ENCODE results near the gene CCDC178.
"Not testable (repeated sequence)": the region's sequence is repeated elsewhere in the genome, so short reads cannot be mapped to it uniquely, and the experiment has no call there.

The CCDC178 gene

GRCh38 chr18:33212363-33212762 is 228.2 kb downstream of the CCDC178 start:
- H3K9ac ChIP-seq (ENCODE audit: low read depth, low read length) = no peak overlapping the region
- no peak overlapping the region for H3K27ac ChIP-seq (ENCODE audit: low read depth, low read length)
- H3K4me1 ChIP-seq (ENCODE audit: insufficient read depth, low read length) = no peaks in the 10 kb centered on the region
- H3K36me3 ChIP-seq (ENCODE audit: insufficient read depth, low read length) = no peaks in the 10 kb centered on the region
- WGBS = 100% methylated on average over 1 of the region's 2 CpGs
- H3K4me3 ChIP-seq (ENCODE audit: low read length) = no peak overlapping the region
- no peaks in the 10 kb centered on the region for H3K9me3 ChIP-seq (ENCODE audit: insufficient read depth, low read depth, low read length)
- no peaks in the 10 kb centered on the region for H3K27me3 ChIP-seq (ENCODE audit: insufficient read depth, low read length)

DNA sequence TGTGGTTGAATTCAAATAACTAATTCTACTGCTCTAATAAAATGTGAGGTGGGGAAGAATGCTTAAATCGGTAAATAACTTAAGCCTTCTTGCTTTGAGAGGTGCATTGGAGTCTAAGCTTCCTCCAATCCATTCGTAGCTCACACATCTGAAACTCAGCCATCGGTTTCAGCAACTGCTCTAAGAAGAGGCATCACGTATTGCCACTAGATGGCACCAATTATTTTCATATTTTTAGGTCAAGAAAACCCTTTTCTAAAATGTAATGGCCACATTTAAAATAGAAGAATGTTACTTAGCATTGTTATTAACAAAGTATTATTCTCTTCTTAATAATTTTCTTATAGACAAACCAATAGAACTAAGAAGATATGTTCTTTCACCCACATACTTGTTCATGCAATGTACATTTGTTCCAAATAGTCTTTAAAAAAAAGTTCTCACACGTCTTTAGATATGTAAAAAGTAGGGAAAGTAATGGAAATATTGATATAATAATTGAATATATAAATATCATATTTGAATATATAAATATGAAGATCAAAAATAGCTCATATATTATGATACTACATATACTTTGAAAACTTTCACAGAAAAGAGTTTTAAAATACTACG is 229.8 kb downstream of the CCDC178 start:
- WGBS = 14% methylated on average over 4 of the region's 6 CpGs
- no peak overlapping the region for H3K27ac ChIP-seq (ENCODE audit: low read depth, low read length)
- no peak overlapping the region for H3K4me3 ChIP-seq (ENCODE audit: low read length)
- peaks cover 3% of the 10 kb centered on the region; the same call in 1 of the 2 replicates for H3K4me1 ChIP-seq (ENCODE audit: insufficient read depth, low read length)
- no peaks in the 10 kb centered on the region for H3K9me3 ChIP-seq (ENCODE audit: insufficient read depth, low read depth, low read length)
- no peak overlapping the region for H3K9ac ChIP-seq (ENCODE audit: low read depth, low read length)
- H3K36me3 ChIP-seq (ENCODE audit: insufficient read depth, low read length) = no peaks in the 10 kb centered on the region
- no peaks in the 10 kb centered on the region for H3K27me3 ChIP-seq (ENCODE audit: insufficient read depth, low read length)

GRCh38 chr18:33205777-33206176 is 234.7 kb downstream of the CCDC178 start:
- 87% methylated on average over 1 of the region's 1 CpG for WGBS
- Histone ChIP-seq H3K9ac (ENCODE audit: low read depth, low read length) (no peak overlapping the region), H3K9me3 (ENCODE audit: insufficient read depth, low read depth, low read length) (no peaks in the 10 kb centered on the region), H3K27me3 (ENCODE audit: insufficient read depth, low read length) (no peaks in the 10 kb centered on the region), H3K36me3 (ENCODE audit: insufficient read depth, low read length) (no peaks in the 10 kb centered on the region), H3K27ac (ENCODE audit: low read depth, low read length) (no peak overlapping the region), H3K4me1 (ENCODE audit: insufficient read depth, low read length) (peaks cover 11% of the 10 kb centered on the region), H3K4me3 (ENCODE audit: low read length) (no peak overlapping the region)

DNA sequence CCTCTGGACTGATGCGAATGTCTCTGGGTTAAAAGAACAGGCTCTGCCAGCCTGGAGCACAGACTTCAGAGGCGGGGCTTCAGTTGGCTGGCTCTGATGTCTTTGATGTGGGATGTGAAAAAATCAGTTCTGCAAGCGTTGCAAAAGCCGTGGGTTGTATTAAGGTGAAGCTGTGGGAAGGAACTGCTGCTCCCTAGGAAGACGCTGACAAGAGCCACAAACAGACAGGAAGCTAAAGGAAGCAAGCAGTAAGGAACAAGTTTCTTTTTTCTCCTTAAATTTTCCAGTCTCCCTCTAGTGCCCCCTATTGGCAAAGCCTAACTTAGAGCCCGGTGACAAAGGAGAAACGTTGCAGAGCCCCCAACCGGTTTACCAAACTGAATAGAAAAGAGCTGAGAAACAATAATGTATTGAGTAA is 239.0 kb downstream of the CCDC178 start:
- Histone ChIP-seq H3K27ac (ENCODE audit: low read depth, low read length) (no peak overlapping the region), H3K9ac (ENCODE audit: low read depth, low read length) (no peak overlapping the region), H3K4me3 (ENCODE audit: low read length) (peak overlapping the region; percentile 41), H3K36me3 (ENCODE audit: insufficient read depth, low read length) (no peaks in the 10 kb centered on the region), H3K4me1 (ENCODE audit: insufficient read depth, low read length) (peaks cover 11% of the 10 kb centered on the region), H3K9me3 (ENCODE audit: insufficient read depth, low read depth, low read length) (no peaks in the 10 kb centered on the region), H3K27me3 (ENCODE audit: insufficient read depth, low read length) (no peaks in the 10 kb centered on the region)
- WGBS = 26% methylated on average over 7 of the region's 8 CpGs

GRCh38 chr18:33195795-33196194 is 244.7 kb downstream of the CCDC178 start:
- WGBS = 100% methylated on average over 1 of the region's 2 CpGs

GRCh38 chr18:33194793-33195192 is 245.7 kb downstream of the CCDC178 start:
- H3K9ac ChIP-seq (ENCODE audit: low read depth, low read length) = no peak overlapping the region
- H3K9me3 ChIP-seq (ENCODE audit: insufficient read depth, low read depth, low read length) = no peaks in the 10 kb centered on the region
- H3K4me3 ChIP-seq (ENCODE audit: low read length) = no peak overlapping the region
- no peaks in the 10 kb centered on the region; the same call in 1 of the 2 replicates for H3K4me1 ChIP-seq (ENCODE audit: insufficient read depth, low read length)
- H3K36me3 ChIP-seq (ENCODE audit: insufficient read depth, low read length) = no peaks in the 10 kb centered on the region
- H3K27ac ChIP-seq (ENCODE audit: low read depth, low read length) = no peak overlapping the region
- no peaks in the 10 kb centered on the region for H3K27me3 ChIP-seq (ENCODE audit: insufficient read depth, low read length)

More at GRCh38 chr18:33195795-33196194, 244.7 kb downstream of the CCDC178 start:
- Histone ChIP-seq H3K27me3 (ENCODE audit: insufficient read depth, low read length) (no peaks in the 10 kb centered on the region), H3K4me1 (ENCODE audit: insufficient read depth, low read length) (no peaks in the 10 kb centered on the region; the same call in 1 of the 2 replicates), H3K4me3 (ENCODE audit: low read length) (no peak overlapping the region), H3K36me3 (ENCODE audit: insufficient read depth, low read length) (no peaks in the 10 kb centered on the region), H3K9me3 (ENCODE audit: insufficient read depth, low read depth, low read length) (no peaks in the 10 kb centered on the region), H3K27ac (ENCODE audit: low read depth, low read length) (no peak overlapping the region), H3K9ac (ENCODE audit: low read depth, low read length) (no peak overlapping the region)

- no peaks in the 10 kb centered on the region for H3K9me3 ChIP-seq (ENCODE audit: insufficient read depth, low read depth, low read length)
- no peak overlapping the region for H3K4me3 ChIP-seq (ENCODE audit: low read length)
- 76% methylated on average over 3 of the region's 3 CpGs for WGBS
- H3K4me1 ChIP-seq (ENCODE audit: insufficient read depth, low read length) = no peaks in the 10 kb centered on the region
- H3K27me3 ChIP-seq (ENCODE audit: insufficient read depth, low read length) = no peaks in the 10 kb centered on the region
- H3K27ac ChIP-seq (ENCODE audit: low read depth, low read length) = no peak overlapping the region
- no peak overlapping the region for H3K9ac ChIP-seq (ENCODE audit: low read depth, low read length)
- H3K36me3 ChIP-seq (ENCODE audit: insufficient read depth, low read length) = no peaks in the 10 kb centered on the region
Measured at GRCh38 chr18:33184958-33185357, 255.6 kb downstream of the CCDC178 start.

- Histone ChIP-seq H3K9ac (ENCODE audit: low read depth, low read length) (no peak overlapping the region), H3K4me1 (ENCODE audit: insufficient read depth, low read length) (no peaks in the 10 kb centered on the region), H3K4me3 (ENCODE audit: low read length) (no peak overlapping the region), H3K9me3 (ENCODE audit: insufficient read depth, low read depth, low read length) (no peaks in the 10 kb centered on the region), H3K27me3 (ENCODE audit: insufficient read depth, low read length) (no peaks in the 10 kb centered on the region), H3K36me3 (ENCODE audit: insufficient read depth, low read length) (no peaks in the 10 kb centered on the region), H3K27ac (ENCODE audit: low read depth, low read length) (no peak overlapping the region)
- 93% methylated on average over 3 of the region's 3 CpGs for WGBS
Measured at GRCh38 chr18:33184175-33184574, 256.3 kb downstream of the CCDC178 start.

- H3K9me3 ChIP-seq (ENCODE audit: insufficient read depth, low read depth, low read length) = no peaks in the 10 kb centered on the region
- H3K9ac ChIP-seq (ENCODE audit: low read depth, low read length) = no peak overlapping the region
- no peaks in the 10 kb centered on the region for H3K4me1 ChIP-seq (ENCODE audit: insufficient read depth, low read length)
- 97% methylated on average over 4 of the region's 4 CpGs for WGBS
- no peaks in the 10 kb centered on the region for H3K36me3 ChIP-seq (ENCODE audit: insufficient read depth, low read length)
- no peak overlapping the region for H3K27ac ChIP-seq (ENCODE audit: low read depth, low read length)
- no peak overlapping the region for H3K4me3 ChIP-seq (ENCODE audit: low read length)
- H3K27me3 ChIP-seq (ENCODE audit: insufficient read depth, low read length) = no peaks in the 10 kb centered on the region
Measured at GRCh38 chr18:33183136-33183535, 257.4 kb downstream of the CCDC178 start.

DNA sequence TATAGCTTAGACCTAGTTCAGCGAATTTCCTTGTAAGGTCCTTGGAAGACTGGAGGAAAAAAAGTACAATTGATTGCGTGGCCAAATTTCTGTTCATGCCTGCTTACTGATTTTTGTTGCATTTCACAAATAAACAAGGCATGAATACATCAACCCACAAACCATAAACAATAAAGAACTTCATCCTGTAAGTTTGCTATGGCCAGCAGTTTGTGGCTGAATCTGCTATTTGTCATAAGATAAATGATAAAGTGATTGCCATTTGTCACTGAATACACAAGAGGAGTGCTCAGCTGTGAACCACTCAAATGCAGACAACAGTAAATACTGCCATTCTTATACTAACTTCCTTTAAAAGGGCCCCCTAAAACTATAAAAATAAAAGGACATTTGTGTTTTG is 259.5 kb downstream of the CCDC178 start:
- Histone ChIP-seq H3K27ac (ENCODE audit: low read depth, low read length) (no peak overlapping the region), H3K4me3 (ENCODE audit: low read length) (no peak overlapping the region), H3K9ac (ENCODE audit: low read depth, low read length) (no peak overlapping the region), H3K4me1 (ENCODE audit: insufficient read depth, low read length) (no peaks in the 10 kb centered on the region), H3K9me3 (ENCODE audit: insufficient read depth, low read depth, low read length) (no peaks in the 10 kb centered on the region), H3K36me3 (ENCODE audit: insufficient read depth, low read length) (no peaks in the 10 kb centered on the region), H3K27me3 (ENCODE audit: insufficient read depth, low read length) (no peaks in the 10 kb centered on the region)
- 86% methylated on average over 2 of the region's 2 CpGs for WGBS

- H3K4me3 ChIP-seq (ENCODE audit: low read length) = no peak overlapping the region
- no peaks in the 10 kb centered on the region for H3K9me3 ChIP-seq (ENCODE audit: insufficient read depth, low read depth, low read length)
- H3K4me1 ChIP-seq (ENCODE audit: insufficient read depth, low read length) = no peaks in the 10 kb centered on the region
- no peaks in the 10 kb centered on the region for H3K27me3 ChIP-seq (ENCODE audit: insufficient read depth, low read length)
- H3K9ac ChIP-seq (ENCODE audit: low read depth, low read length) = no peak overlapping the region
- H3K27ac ChIP-seq (ENCODE audit: low read depth, low read length) = no peak overlapping the region
- no peaks in the 10 kb centered on the region for H3K36me3 ChIP-seq (ENCODE audit: insufficient read depth, low read length)
Measured at GRCh38 chr18:33169218-33169617, 271.3 kb downstream of the CCDC178 start.

DNA sequence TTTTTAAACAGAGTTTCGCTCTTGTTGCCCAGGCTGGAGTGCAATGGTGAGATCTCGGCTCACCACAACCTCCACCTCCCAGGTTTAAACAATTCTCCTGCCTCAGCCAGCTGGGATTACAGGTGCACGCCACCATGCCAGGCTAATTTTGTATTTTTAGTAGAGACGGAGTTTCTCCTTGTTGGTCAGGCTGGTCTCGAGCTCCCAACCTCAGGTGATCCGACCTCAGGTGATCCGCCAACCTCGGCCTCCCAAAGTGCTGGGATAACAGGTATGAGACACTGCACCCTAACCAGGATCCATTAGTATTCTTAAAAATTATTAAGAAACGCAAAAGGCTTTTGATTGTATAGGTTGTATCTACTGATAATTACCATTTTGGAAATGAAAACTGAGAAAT is 276.4 kb downstream of the CCDC178 start:
- H3K4me3 ChIP-seq (ENCODE audit: low read length); H3K4me1 ChIP-seq (ENCODE audit: insufficient read depth, low read length); H3K9me3 ChIP-seq (ENCODE audit: insufficient read depth, low read depth, low read length); H3K27me3 ChIP-seq (ENCODE audit: insufficient read depth, low read length); H3K36me3 ChIP-seq (ENCODE audit: insufficient read depth, low read length); H3K9ac ChIP-seq (ENCODE audit: low read depth, low read length); H3K27ac ChIP-seq (ENCODE audit: low read depth, low read length): not testable (repeated sequence)
- WGBS = 96% methylated on average over 8 of the region's 9 CpGs
